Loucy (cell line): ENCODE results near the gene ANAPC16.

Experiments
- CTCF ChIP-seq: fragments of 200-600 bp; sonication (generic); conservative IDR thresholded peaks from 2 replicates; pipeline ENCODE4 v1.5.1; 2014; ENCODE audit warnings: mild to moderate bottlenecking, antibody characterized with exemption, low read length
- EZH2phosphoT487 ChIP-seq: fragments of 200-600 bp; IDR thresholded peaks from 2 replicates; pipeline ENCODE4 v1.6.1; 2018; ENCODE audit warnings: antibody characterized with exemption, mild to moderate bottlenecking, moderate library complexity, borderline replicate concordance

- TF ChIP-seq CTCF (no peak), EZH2phosphoT487 (no peak)
Observed at GRCh38 chr10:72277340-72277995, 61.7 kb downstream of the ANAPC16 start.
